GM23338 (cell line): ENCODE results near the gene MAPRE2. TPM values are rescaled to one million over a fixed set of nuclear protein-coding genes. Genes with fewer than 3 reads are reported as not detected.

Source experiments
- ATAC-seq: fragments of 200-7000 bp; cut with Tn5 transposase; 3 replicates; pipeline ENCODE4 v1.9.1; 2020
- DNase-seq: peaks from one replicate; pipeline ENCODE4 v3.0.0-alpha.2; 2015; ENCODE audit warnings: low spot score
- H2AFZ ChIP-seq: fragments of 200-600 bp; sonication (generic); 2 replicates; pipeline ENCODE4 v1.8.0; 2016; ENCODE audit warnings: antibody characterized with exemption, mild to moderate bottlenecking, moderate library complexity
- H3F3A ChIP-seq: fragments of 200-600 bp; sonication (generic); replicated peaks from 2 replicates; pipeline ENCODE4 v1.8.0; 2017; ENCODE audit warnings: antibody characterized with exemption, mixed run types, low read depth
- H3K27ac ChIP-seq: fragments of 200-600 bp; sonication (generic); 2 replicates; pipeline ENCODE4 v1.6.1; 2016; ENCODE audit warnings: low read depth
- H3K27me3 ChIP-seq: fragments of 200-600 bp; sonication (generic); 2 replicates; pipeline ENCODE4 v1.8.0; 2016; ENCODE audit warnings: mild to moderate bottlenecking, mixed run types, moderate library complexity; ENCODE audit not compliant: insufficient read depth
- H3K36me3 ChIP-seq: fragments of 200-600 bp; sonication (generic); 2 replicates; pipeline ENCODE4 v1.8.0; 2016; ENCODE audit warnings: mild to moderate bottlenecking; ENCODE audit not compliant: insufficient read depth
- H3K4me1 ChIP-seq: fragments of 200-600 bp; sonication (generic); 2 replicates; pipeline ENCODE4 v1.8.0; 2016; ENCODE audit warnings: mild to moderate bottlenecking, moderate library complexity; ENCODE audit not compliant: insufficient read depth
- H3K4me2 ChIP-seq: fragments of 200-600 bp; sonication (generic); 2 replicates; pipeline ENCODE4 v1.7.1; 2017; ENCODE audit warnings: mixed run types
- H3K4me3 ChIP-seq: fragments of 200-600 bp; sonication (generic); 2 replicates; pipeline ENCODE4 v1.6.1; 2016; ENCODE audit warnings: mixed run types
- H3K79me2 ChIP-seq: fragments of 200-600 bp; sonication (generic); replicated peaks from 2 replicates; pipeline ENCODE4 v1.8.0; 2017; ENCODE audit warnings: mild to moderate bottlenecking; ENCODE audit not compliant: insufficient read depth
- H3K9me2 ChIP-seq: fragments of 200-600 bp; sonication (generic); 2 replicates; pipeline ENCODE4 v1.8.0; 2017; ENCODE audit not compliant: insufficient read depth
- H4K20me1 ChIP-seq: fragments of 200-600 bp; sonication (generic); replicated peaks from 2 replicates; pipeline ENCODE4 v1.8.0; 2017; ENCODE audit warnings: mild to moderate bottlenecking; ENCODE audit not compliant: insufficient read depth
- H3K27ac Mint-ChIP-seq: 2 replicates; pipeline ENCODE4 v1.8.0; 2020; ENCODE audit warnings: inconsistent platforms, mild to moderate bottlenecking, moderate library complexity, mixed read lengths
- H3K27me3 Mint-ChIP-seq: 3 replicates; pipeline ENCODE4 v1.8.0; 2022; ENCODE audit warnings: low read depth, mild to moderate bottlenecking, moderate library complexity, mixed read lengths, inconsistent platforms; ENCODE audit not compliant: insufficient read depth, poor library complexity
- H3K36me3 Mint-ChIP-seq: 3 replicates; pipeline ENCODE4 v1.8.0; 2021; ENCODE audit warnings: low read depth, mild to moderate bottlenecking, inconsistent platforms, moderate library complexity, mixed read lengths
- H3K4me1 Mint-ChIP-seq: 3 replicates; pipeline ENCODE4 v1.8.0; 2020; ENCODE audit warnings: mild to moderate bottlenecking, inconsistent platforms, mixed read lengths
- H3K4me3 Mint-ChIP-seq: 3 replicates; pipeline ENCODE4 v1.8.0; 2021; ENCODE audit warnings: moderate library complexity, mild to moderate bottlenecking, inconsistent platforms, mixed read lengths
- H3K9me3 Mint-ChIP-seq: 3 replicates; pipeline ENCODE4 v1.8.0; 2020; ENCODE audit warnings: moderate library complexity, mild to moderate bottlenecking, inconsistent platforms, mixed read lengths
- CREB1 ChIP-seq: fragments of 250-450 bp; sonication (Bioruptor Pico); IDR thresholded peaks from 2 replicates; pipeline ENCODE4 v1.5.0; 2020; ENCODE audit warnings: low read depth, mild to moderate bottlenecking, moderate library complexity
- EZH2 ChIP-seq: fragments of 200-600 bp; sonication (generic); IDR thresholded peaks from one replicate; pipeline ENCODE4 v1.8.0; 2017; ENCODE audit warnings: antibody characterized with exemption, mild to moderate bottlenecking, low read depth; ENCODE audit not compliant: unreplicated experiment
- EZH2phosphoT487 ChIP-seq: fragments of 200-600 bp; sonication (generic); IDR thresholded peaks from one replicate; pipeline ENCODE4 v1.8.1; 2018; ENCODE audit warnings: antibody characterized with exemption; ENCODE audit not compliant: unreplicated experiment
- JUNB ChIP-seq: IDR thresholded peaks from one replicate; pipeline ENCODE4 v1.6.1; 2016; ENCODE audit warnings: antibody characterized with exemption; ENCODE audit not compliant: unreplicated experiment
- NANOG ChIP-seq: IDR thresholded peaks from 2 replicates; pipeline ENCODE4 v1.6.1; 2016; ENCODE audit warnings: antibody characterized with exemption, borderline replicate concordance
- POLR2AphosphoS5 ChIP-seq: IDR thresholded peaks from 2 replicates; pipeline ENCODE4 v1.6.1; 2016; ENCODE audit warnings: antibody characterized with exemption, low read depth
- REST ChIP-seq: IDR thresholded peaks from one replicate; pipeline ENCODE4 v1.6.1; 2018; ENCODE audit warnings: antibody characterized with exemption; ENCODE audit not compliant: unreplicated experiment
- STAT1 ChIP-seq: IDR thresholded peaks from one replicate; pipeline ENCODE4 v1.6.1; 2016; ENCODE audit warnings: antibody characterized with exemption; ENCODE audit not compliant: unreplicated experiment
- ZNF114 ChIP-seq: fragments of 250-450 bp; sonication (Bioruptor Pico); IDR thresholded peaks from 2 replicates; pipeline ENCODE4 v1.5.0; 2020; ENCODE audit warnings: mild to moderate bottlenecking, moderate library complexity
- ZNF331 ChIP-seq: fragments of 250-450 bp; sonication (Bioruptor Pico); IDR thresholded peaks from 2 replicates; pipeline ENCODE4 v1.5.0; 2020; ENCODE audit warnings: low read depth, mild to moderate bottlenecking, moderate library complexity
- polyA plus RNA-seq: library from polyadenylated mRNA; unstranded; fragments of >200 nt; fragmentation: Nextera tagmentation; extraction: Ambion mirVana; gene quantifications from 2 replicates; pipeline ENCODE4 v1.2.1, GENCODE V29; 2016
- total RNA-seq: library from RNA; depleted of rRNA; stranded (reverse); fragments of >200 nt; shearing (Covaris generic); gene quantifications from 2 replicates; pipeline ENCODE4 v1.2.3, GENCODE V29; 2014
- TF ChIP-seq, protein P1 (sequence below): IDR thresholded peaks from 2 replicates; pipeline ENCODE4 v1.6.1; 2016; ENCODE audit warnings: antibody characterized with exemption

Gene MAPRE2
- total and polyA plus RNA-seq, 2 experiments from 2014 or later = 17.8 to 40.4 TPM

GRCh38 chr18:35047697-35048292, 6.6 kb downstream of the MAPRE2 start (continued):
- TF ChIP-seq REST (no peak), JUNB (no peak), EZH2 (no peak), ZNF114 (CRISPR knock-in tag) (no peak), STAT1 (no peak), ZNF331 (no peak), CREB1 (no peak), EZH2phosphoT487 (no peak), NANOG (no peak), POLR2AphosphoS5 (no peak)
- TF ChIP-seq, protein P1, sequence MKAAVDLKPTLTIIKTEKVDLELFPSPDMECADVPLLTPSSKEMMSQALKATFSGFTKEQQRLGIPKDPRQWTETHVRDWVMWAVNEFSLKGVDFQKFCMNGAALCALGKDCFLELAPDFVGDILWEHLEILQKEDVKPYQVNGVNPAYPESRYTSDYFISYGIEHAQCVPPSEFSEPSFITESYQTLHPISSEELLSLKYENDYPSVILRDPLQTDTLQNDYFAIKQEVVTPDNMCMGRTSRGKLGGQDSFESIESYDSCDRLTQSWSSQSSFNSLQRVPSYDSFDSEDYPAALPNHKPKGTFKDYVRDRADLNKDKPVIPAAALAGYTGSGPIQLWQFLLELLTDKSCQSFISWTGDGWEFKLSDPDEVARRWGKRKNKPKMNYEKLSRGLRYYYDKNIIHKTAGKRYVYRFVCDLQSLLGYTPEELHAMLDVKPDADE = no peak

GRCh38 chr18:35049111-35050027, 8.2 kb downstream of the MAPRE2 start:
- H3K27ac ChIP-seq = no peak overlapping the region
- H3K79me2 ChIP-seq = peaks cover 91% of the 10 kb centered on the region
- H3K4me3 ChIP-seq = no peak overlapping the region
- Mint-ChIP-seq H3K27ac (no peak overlapping the region), H3K4me1 (peaks cover 48% of the 10 kb centered on the region), H3K27me3 (no peaks in the 10 kb centered on the region), H3K36me3 (peaks cover 4% of the 10 kb centered on the region; the same call in 1 of the 3 replicates), H3K4me3 (no peak overlapping the region), H3K9me3 (no peaks in the 10 kb centered on the region; the same call in 2 of the 3 replicates)
- no peaks in the 10 kb centered on the region for H3K27me3 ChIP-seq
- no peak for ATAC-seq
- H3F3A ChIP-seq = no peaks in the 10 kb centered on the region
- no peaks in the 10 kb centered on the region for H3K9me2 ChIP-seq
- no peaks in the 10 kb centered on the region for H3K36me3 ChIP-seq
- H3K4me2 ChIP-seq = no peak overlapping the region
- peaks cover 24% of the 10 kb centered on the region for H3K4me1 ChIP-seq
- H2AFZ ChIP-seq = no peak overlapping the region
- TF ChIP-seq STAT1 (no peak), CREB1 (no peak), POLR2AphosphoS5 (no peak), NANOG (no peak), JUNB (no peak)
- TF ChIP-seq, protein P1 = no peak
- peaks cover 6% of the 10 kb centered on the region; the same call in 1 of the 2 replicates for H4K20me1 ChIP-seq
- no peak for DNase-seq
